Measurements from ENCODE around the gene GYPC. TPM values are rescaled to one million over a fixed set of nuclear protein-coding genes. Genes with fewer than 3 reads are reported as not detected.

The GYPC gene
- total RNA-seq, 1 experiment from 2014 or later: not detected

- Histone ChIP-seq H3K36me3 (no peaks in the 10 kb centered on the region), H3K27ac (no peak overlapping the region), H3K4me3 (no peak overlapping the region), H3K9me3 (replicated peaks) (no peaks in the 10 kb centered on the region), H3K27me3 (replicated peaks) (0 out of 2 replicates have a peak, but pooled peaks cover 3% of the 10 kb centered on the region), H3K4me1 (replicated peaks) (no peaks in the 10 kb centered on the region)
- peak in 1 of 2 experiments; percentile 16 for DNase-seq (ENCODE audit: low read depth in 1 of 2, low spot score in 2 of 2)
Measured at GRCh38 chr2:126723281-126723815, 67.4 kb downstream of the GYPC start.

GRCh38 chr2:126725580-126725979, 69.6 kb downstream of the GYPC start:
- Histone ChIP-seq H3K4me1 (replicated peaks) (no peaks in the 10 kb centered on the region), H3K27ac (no peak overlapping the region), H3K27me3 (replicated peaks) (no peaks in the 10 kb centered on the region), H3K4me3 (no peak overlapping the region), H3K36me3 (no peaks in the 10 kb centered on the region), H3K9me3 (replicated peaks) (no peaks in the 10 kb centered on the region)
- no peak for DNase-seq (ENCODE audit: low read depth in 1 of 2, low spot score in 2 of 2)

- Histone ChIP-seq H3K27me3 (replicated peaks) (no peaks in the 10 kb centered on the region), H3K4me1 (replicated peaks) (no peaks in the 10 kb centered on the region)
- peak in 1 of 2 experiments; percentile 8 for DNase-seq (ENCODE audit: low read depth in 1 of 2, low spot score in 2 of 2)
Measured at GRCh38 chr2:126729896-126730295, 73.9 kb downstream of the GYPC start.

GRCh38 chr2:126730655-126731054, 74.7 kb downstream of the GYPC start:
- Histone ChIP-seq H3K4me1 (replicated peaks) (no peaks in the 10 kb centered on the region), H3K27ac (no peak overlapping the region), H3K36me3 (no peaks in the 10 kb centered on the region), H3K9me3 (replicated peaks) (no peaks in the 10 kb centered on the region), H3K4me3 (no peak overlapping the region), H3K27me3 (replicated peaks) (no peaks in the 10 kb centered on the region)
- DNase-seq (ENCODE audit: low read depth in 1 of 2, low spot score in 2 of 2): no peak

More at GRCh38 chr2:126729896-126730295, 73.9 kb downstream of the GYPC start:
- H3K4me3 ChIP-seq: no peak overlapping the region
- no peaks in the 10 kb centered on the region for H3K36me3 ChIP-seq
- H3K9me3 ChIP-seq (replicated peaks): no peaks in the 10 kb centered on the region
- H3K27ac ChIP-seq: no peak overlapping the region

DNA sequence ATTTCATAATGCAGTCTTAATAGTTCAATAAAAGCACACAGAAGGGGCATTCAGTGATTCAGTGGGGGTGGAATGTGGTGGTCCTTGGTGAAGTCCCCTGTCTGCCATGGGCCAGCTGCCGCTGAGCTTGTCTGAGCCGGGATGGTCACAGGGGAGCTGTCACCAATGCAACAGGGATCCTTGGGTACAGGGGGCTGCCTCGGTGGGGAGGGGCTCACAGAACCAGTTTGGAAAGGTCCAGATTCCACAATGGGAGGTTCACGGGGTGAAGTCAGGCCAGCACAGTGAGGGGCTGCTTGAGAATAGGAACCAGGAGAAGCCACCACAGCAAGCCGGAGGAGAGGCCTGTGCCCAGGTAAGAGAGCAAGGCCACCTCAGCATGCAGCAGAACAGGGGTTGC, 75.4 kb downstream of the GYPC start:
- Histone ChIP-seq H3K9me3 (replicated peaks) (no peaks in the 10 kb centered on the region), H3K27me3 (replicated peaks) (0 out of 2 replicates have a peak, but pooled peaks cover under 1% of the 10 kb centered on the region), H3K27ac (no peak overlapping the region), H3K4me3 (no peak overlapping the region), H3K4me1 (replicated peaks) (no peaks in the 10 kb centered on the region), H3K36me3 (no peaks in the 10 kb centered on the region)
- DNase-seq (ENCODE audit: low read depth in 1 of 2, low spot score in 2 of 2): no peak

DNA sequence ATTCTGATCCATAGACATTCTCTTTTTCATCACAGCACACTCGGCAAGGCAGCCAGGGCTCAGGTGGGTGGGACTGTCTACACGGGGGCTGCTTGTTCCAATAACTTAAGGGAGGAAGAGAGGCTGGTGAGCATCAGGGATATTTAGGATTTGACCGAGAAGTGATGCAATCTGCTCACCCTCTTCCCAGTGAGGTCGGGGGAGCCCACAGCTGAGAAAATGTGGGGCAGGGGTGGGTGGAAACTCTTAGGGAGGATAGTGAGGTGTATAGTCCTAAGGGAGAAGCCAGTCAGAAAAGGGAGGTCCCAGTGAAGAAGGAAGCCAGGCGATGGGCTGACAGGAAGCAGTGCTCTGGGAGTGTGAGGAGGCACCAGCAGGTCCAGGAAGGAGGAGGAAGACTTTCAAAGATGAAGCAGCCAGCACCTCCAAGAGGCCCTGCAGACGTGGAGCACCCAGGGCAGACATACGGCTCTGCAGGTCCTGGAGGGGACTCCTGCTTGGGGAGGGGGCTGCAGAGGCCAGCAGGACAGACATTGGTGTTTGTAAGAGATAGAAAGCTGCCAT, 76.8 kb downstream of the GYPC start:
- Histone ChIP-seq H3K4me3 (no peak overlapping the region), H3K4me1 (replicated peaks) (no peaks in the 10 kb centered on the region), H3K27me3 (replicated peaks) (0 out of 2 replicates have a peak, but pooled peaks cover 3% of the 10 kb centered on the region), H3K27ac (no peak overlapping the region), H3K9me3 (replicated peaks) (no peaks in the 10 kb centered on the region), H3K36me3 (no peaks in the 10 kb centered on the region)
- no peak for DNase-seq (ENCODE audit: low read depth in 1 of 2, low spot score in 2 of 2)

- 0 out of 2 replicates have a peak, but pooled peaks cover 3% of the 10 kb centered on the region for H3K27me3 ChIP-seq (replicated peaks)
- no peak for DNase-seq (ENCODE audit: low read depth in 1 of 2, low spot score in 2 of 2)
- H3K27ac ChIP-seq: no peak overlapping the region
- H3K4me1 ChIP-seq (replicated peaks): no peaks in the 10 kb centered on the region
- H3K4me3 ChIP-seq: no peak overlapping the region
- H3K9me3 ChIP-seq (replicated peaks): no peaks in the 10 kb centered on the region
- no peaks in the 10 kb centered on the region for H3K36me3 ChIP-seq
Measured at GRCh38 chr2:126733795-126734194, 77.8 kb downstream of the GYPC start.

GRCh38 chr2:126736133-126736874, 80.3 kb downstream of the GYPC start:
- DNase-seq (ENCODE audit: low read depth in 1 of 2, low spot score in 2 of 2): no peak
- no peaks in the 10 kb centered on the region for H3K36me3 ChIP-seq
- H3K27ac ChIP-seq: no peak overlapping the region
- H3K4me3 ChIP-seq: no peak overlapping the region
- H3K27me3 ChIP-seq (replicated peaks): 0 out of 2 replicates have a peak, but pooled peaks cover 3% of the 10 kb centered on the region
- no peaks in the 10 kb centered on the region for H3K4me1 ChIP-seq (replicated peaks)
- H3K9me3 ChIP-seq (replicated peaks): no peaks in the 10 kb centered on the region

- Histone ChIP-seq H3K9me3 (replicated peaks) (no peaks in the 10 kb centered on the region), H3K4me3 (no peak overlapping the region), H3K36me3 (no peaks in the 10 kb centered on the region), H3K4me1 (replicated peaks) (no peaks in the 10 kb centered on the region), H3K27ac (no peak overlapping the region), H3K27me3 (replicated peaks) (0 out of 2 replicates have a peak, but pooled peaks cover 3% of the 10 kb centered on the region)
- DNase-seq (ENCODE audit: low read depth in 1 of 2, low spot score in 2 of 2): peak in 1 of 2 experiments; percentile 14
Measured at GRCh38 chr2:126739141-126739540, 83.2 kb downstream of the GYPC start.

DNA sequence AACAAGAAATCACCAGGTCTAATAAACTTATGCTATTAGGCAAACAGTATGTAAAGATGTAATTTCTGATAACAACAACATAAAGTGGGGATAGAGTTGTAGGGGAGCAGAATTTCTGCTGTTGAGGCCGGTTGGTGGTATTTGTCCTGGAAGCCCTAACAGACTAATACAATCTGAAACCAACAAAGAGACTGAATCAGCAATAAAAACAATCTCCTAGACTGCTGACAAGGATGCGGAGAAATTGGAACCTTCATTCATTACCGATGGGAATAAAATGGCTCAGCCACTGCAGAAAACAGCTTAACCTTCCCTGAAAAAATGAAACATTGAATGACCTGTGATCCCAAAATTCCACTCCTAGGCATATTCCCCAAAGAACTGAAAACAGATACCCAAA, 88.7 kb downstream of the GYPC start:
- H3K9me3 ChIP-seq (replicated peaks): no peaks in the 10 kb centered on the region
- no peaks in the 10 kb centered on the region for H3K4me1 ChIP-seq (replicated peaks)
- no peak overlapping the region for H3K4me3 ChIP-seq
- H3K27me3 ChIP-seq (replicated peaks): no peaks in the 10 kb centered on the region
- H3K36me3 ChIP-seq: no peaks in the 10 kb centered on the region
- DNase-seq (ENCODE audit: low read depth in 1 of 2, low spot score in 2 of 2): no peak
- H3K27ac ChIP-seq: no peak overlapping the region

Other genes with a start within 250 kb of the GYPC start
- not detected in 2 replicates for gene TEX51, start 242.7 kb downstream of the GYPC start, total RNA-seq (2014; rRNA removed; shearing (Covaris generic))